A549 (cell line): ENCODE measurements around the gene NSMCE4A. TPM values are rescaled to one million over a fixed set of nuclear protein-coding genes. Genes with fewer than 3 reads are reported as not detected.

Experiments
- ATAC-seq, 2 experiments: fragments of 200-7000 bp in 1 of 2; fragments of >200 bp in 1 of 2; cut with Nextera tagmentation in 1 of 2; cut with Tn5 transposase in 1 of 2; 3 replicates each; pipeline versions ENCODE4 v1.8.0 to v1.9.1; 2018 to 2020; ENCODE audit warnings: mild to moderate bottlenecking in 1 of 2, moderate library complexity in 1 of 2
- CTCF ChIA-PET: fragments of 300-600 bp; sonication (Branson Sonifier 250); formaldehyde crosslinking; extraction: SDS; loops from one replicate; lab custom pipeline; 2021; ENCODE audit warnings: antibody characterized with exemption, inconsistent platforms; lab: Yijun Ruan, JAX
- POLR2A ChIA-PET: fragments of 350-600 bp; formaldehyde crosslinking; extraction: SDS; loops from one replicate; lab custom pipeline; 2021; ENCODE audit warnings: antibody characterized with exemption, inconsistent platforms; lab: Yijun Ruan, JAX
- DNase-seq, 2 experiments: peaks; one replicate each; pipeline versions ENCODE4 v3.0.0 to v3.0.0-alpha.2; 2011 to 2016; ENCODE audit warnings: low read depth in 1 of 2, low spot score in 1 of 2
- FAIRE-seq: peaks from 2 replicates; lab custom pipeline; 2011; peaks lifted over from hg19 to GRCh38; lab: Jason Lieb, UNC
- H3K27ac ChIP-seq, 2 experiments: fragments of >200 bp; sonication (Bioruptor Twin); formaldehyde crosslinking; 3 replicates each; pipeline ENCODE4 v1.5.1; 2016 to 2017
- H3K4me1 ChIP-seq: fragments of >200 bp; sonication (Bioruptor Twin); formaldehyde crosslinking; 3 replicates; pipeline ENCODE4 v1.6.1; 2016
- H3K4me2 ChIP-seq: fragments of >200 bp; sonication (Bioruptor Twin); formaldehyde crosslinking; 3 replicates; pipeline ENCODE4 v1.6.1; 2016
- H3K4me3 ChIP-seq: fragments of >200 bp; sonication (Bioruptor Twin); formaldehyde crosslinking; 3 replicates; pipeline ENCODE4 v1.5.1; 2016
- H3K9me3 ChIP-seq: fragments of >200 bp; sonication (Bioruptor Twin); formaldehyde crosslinking; 3 replicates; pipeline ENCODE4 v1.6.1; 2016
- BHLHE40 ChIP-seq: IDR thresholded peaks from 2 replicates; pipeline ENCODE4 v1.6.1; 2012; ENCODE audit warnings: low read depth, low read length, inconsistent platforms
- CBX8 ChIP-seq: fragments of 200-600 bp; sonication (generic); IDR thresholded peaks from 2 replicates; pipeline ENCODE4 v1.6.1; 2016
- CHD2 ChIP-seq: fragments of 150-350 bp; IDR thresholded peaks from 2 replicates; pipeline ENCODE4 v1.6.1; 2014; ENCODE audit warnings: low read length; ENCODE audit not compliant: partially characterized antibody
- EHMT2 ChIP-seq: fragments of 200-600 bp; sonication (generic); IDR thresholded peaks from 2 replicates; pipeline ENCODE4 v1.6.1; 2016; ENCODE audit warnings: antibody characterized with exemption, low read depth, mild to moderate bottlenecking, moderate library complexity
- ESRRA ChIP-seq: fragments of 150-350 bp; IDR thresholded peaks from 2 replicates; pipeline ENCODE4 v1.6.1; 2014; ENCODE audit warnings: mild to moderate bottlenecking, low read length, borderline replicate concordance
- FOSB ChIP-seq: fragments of 250-450 bp; sonication (Bioruptor Pico); IDR thresholded peaks from 2 replicates; pipeline ENCODE4 v1.5.0; 2020; ENCODE audit warnings: mild to moderate bottlenecking, moderate library complexity
- GATA3 ChIP-seq: IDR thresholded peaks from 2 replicates; pipeline ENCODE4 v1.6.1; 2012; ENCODE audit warnings: borderline replicate concordance
- HOXA7 ChIP-seq: fragments of 250-450 bp; sonication (Bioruptor Pico); IDR thresholded peaks from 2 replicates; pipeline ENCODE4 v1.5.0; 2020; ENCODE audit warnings: mild to moderate bottlenecking, moderate library complexity
- MAFK ChIP-seq: fragments of 450-650 bp; IDR thresholded peaks from 2 replicates; pipeline ENCODE4 v1.6.1; 2014; ENCODE audit not compliant: partially characterized antibody
- MAZ ChIP-seq: fragments of 150-350 bp; IDR thresholded peaks from 2 replicates; pipeline ENCODE4 v1.6.1; 2014; ENCODE audit warnings: antibody characterized with exemption, low read depth, low read length, borderline replicate concordance
- NFE2L2 ChIP-seq: fragments of 150-350 bp; conservative IDR thresholded peaks from 2 replicates; pipeline ENCODE4 v1.6.1; 2014; ENCODE audit warnings: low read length
- NPAS2 ChIP-seq: fragments of 250-450 bp; sonication (Bioruptor Pico); IDR thresholded peaks from 2 replicates; pipeline ENCODE4 v1.8.0; 2022; ENCODE audit warnings: mild to moderate bottlenecking, moderate library complexity, borderline replicate concordance
- NR3C1 ChIP-seq: fragments of >200 bp; sonication (Bioruptor Twin); formaldehyde crosslinking; IDR thresholded peaks from 3 replicates; pipeline ENCODE4 v1.6.1; 2017
- PHF8 ChIP-seq: fragments of 200-600 bp; sonication (generic); IDR thresholded peaks from 2 replicates; pipeline ENCODE4 v1.6.1; 2016; ENCODE audit warnings: low read depth, mild to moderate bottlenecking, antibody characterized with exemption, moderate library complexity, borderline replicate concordance
- RAD21 ChIP-seq, 2 experiments: fragments of >200 bp in 1 of 2; sonication (Bioruptor Twin) in 1 of 2; formaldehyde crosslinking in 1 of 2; IDR thresholded peaks in 1 of 2; conservative IDR thresholded peaks in 1 of 2; 2 replicates in 1 of 2; 3 replicates in 1 of 2; pipeline ENCODE4 v1.6.1; 2012 to 2018; ENCODE audit warnings: inconsistent platforms in 1 of 2
- TFCP2L1 ChIP-seq: fragments of 250-450 bp; sonication (Bioruptor Pico); IDR thresholded peaks from 2 replicates; pipeline ENCODE4 v1.5.0; 2021; ENCODE audit warnings: mild to moderate bottlenecking
- TP53 ChIP-seq: fragments of 250-450 bp; sonication (Bioruptor Pico); IDR thresholded peaks from 2 replicates; pipeline ENCODE4 v1.5.0; 2021; ENCODE audit warnings: mild to moderate bottlenecking, moderate library complexity
- ZFP36 ChIP-seq: fragments of 450-650 bp; IDR thresholded peaks from 2 replicates; pipeline ENCODE4 v1.6.1; 2014; ENCODE audit warnings: borderline replicate concordance; ENCODE audit not compliant: partially characterized antibody
- ZNF302 ChIP-seq: fragments of 250-450 bp; sonication (Bioruptor Pico); IDR thresholded peaks from 2 replicates; pipeline ENCODE4 v1.9.0; 2021; ENCODE audit warnings: inconsistent platforms, mild to moderate bottlenecking, moderate library complexity
- WGBS: methylation state at CpG from one replicate; pipeline ENCODE4 v1.1.6; 2017; ENCODE audit errors: missing lambda C conversion rate; 5-methylcytosine and 5-hydroxymethylcytosine counted together
- polyA plus RNA-seq, 4 experiments: library from polyadenylated mRNA; depleted of rRNA in 3 of 4; stranded (reverse); fragments of >200 nt; fragmentation: RNase III in 1 of 4; extraction: RNeasy Plus Mini Kit Qiagen cat#74134 plus additional on column Dnase treatment in 1 of 4; gene quantifications; 2 replicates in 3 of 4; 3 replicates in 1 of 4; pipeline ENCODE4 v1.2.3, GENCODE V29; 2011 to 2017
- TF ChIP-seq, protein P1 (sequence below): fragments of 200-600 bp; sonication (generic); IDR thresholded peaks from 2 replicates; pipeline ENCODE4 v1.6.1; 2016; ENCODE audit warnings: antibody characterized with exemption, mild to moderate bottlenecking, moderate library complexity
- TF ChIP-seq, protein P2 (sequence below): fragments of >200 bp; sonication (Bioruptor Twin); formaldehyde crosslinking; IDR thresholded peaks from 3 replicates; pipeline ENCODE4 v1.6.1; 2016
- TF ChIP-seq, protein P3 (sequence below): fragments of 150-350 bp; IDR thresholded peaks from 2 replicates; pipeline ENCODE4 v1.6.1; 2014; ENCODE audit warnings: low read depth, mild to moderate bottlenecking, low read length
- TF ChIP-seq, protein P4 (sequence below): fragments of 450-650 bp; IDR thresholded peaks from 2 replicates; pipeline ENCODE4 v1.6.1; 2014; ENCODE audit warnings: antibody characterized with exemption
- TF ChIP-seq, protein P5 (sequence below): fragments of 250-450 bp; sonication (Bioruptor Pico); IDR thresholded peaks from 2 replicates; pipeline ENCODE4 v1.5.0; 2020; ENCODE audit warnings: low read depth, mild to moderate bottlenecking, moderate library complexity

NSMCE4A gene
- polyA plus RNA-seq, 2 of the 4 experiments (the other 2 are of a cell fraction), result 67.2 to 172 TPM

DNA sequence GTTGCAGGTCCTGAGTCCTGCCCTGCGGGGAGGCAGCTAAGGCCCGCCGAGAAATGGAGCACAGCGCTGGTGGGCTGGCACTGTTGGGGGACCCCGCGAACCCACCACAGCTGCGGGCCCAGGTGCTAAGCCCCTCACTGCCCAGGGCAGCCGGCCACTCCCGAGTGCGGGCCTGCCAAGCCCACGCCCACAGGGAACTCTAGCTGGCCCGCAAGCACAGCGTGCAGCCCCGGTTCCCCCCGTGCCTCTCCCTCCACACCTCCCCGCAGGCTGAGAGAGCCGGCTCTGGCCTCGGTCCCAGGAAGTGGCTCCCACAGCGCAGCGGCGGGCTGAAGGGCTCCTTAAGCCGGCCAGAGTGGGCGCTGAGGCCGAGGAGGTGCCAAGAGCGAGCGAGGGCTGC, 3.5 kb upstream of the NSMCE4A start:
- CTCF ChIA-PET, result interaction anchor here (1.0 to 1.8 kb wide), 2 partner anchors 9 to 33 kb away, joined by 3 to 5 read pairs; no protein-coding TSS in a partner anchor
- Histone ChIP-seq H3K9me3 (peaks cover 13% of the 10 kb centered on the region; the same call in 2 of the 3 replicates), H3K27ac (no peak overlapping the region), H3K4me1 (peaks cover under 1% of the 10 kb centered on the region; the same call in 1 of the 3 replicates), H3K4me2 (no peak overlapping the region), H3K4me3 (no peak overlapping the region)
- DNase-seq (no peak), ATAC-seq (no peak), FAIRE-seq (no peak)
- TF ChIP-seq ZNF302 (CRISPR knock-in tag), result no peak
- TF ChIP-seq RAD21 (conservative IDR thresholded peaks at IDR 0.05 in 1 of 2, IDR thresholded peaks at IDR 0.05 in 1 of 2), result no peak
- TF ChIP-seq, protein P1, sequence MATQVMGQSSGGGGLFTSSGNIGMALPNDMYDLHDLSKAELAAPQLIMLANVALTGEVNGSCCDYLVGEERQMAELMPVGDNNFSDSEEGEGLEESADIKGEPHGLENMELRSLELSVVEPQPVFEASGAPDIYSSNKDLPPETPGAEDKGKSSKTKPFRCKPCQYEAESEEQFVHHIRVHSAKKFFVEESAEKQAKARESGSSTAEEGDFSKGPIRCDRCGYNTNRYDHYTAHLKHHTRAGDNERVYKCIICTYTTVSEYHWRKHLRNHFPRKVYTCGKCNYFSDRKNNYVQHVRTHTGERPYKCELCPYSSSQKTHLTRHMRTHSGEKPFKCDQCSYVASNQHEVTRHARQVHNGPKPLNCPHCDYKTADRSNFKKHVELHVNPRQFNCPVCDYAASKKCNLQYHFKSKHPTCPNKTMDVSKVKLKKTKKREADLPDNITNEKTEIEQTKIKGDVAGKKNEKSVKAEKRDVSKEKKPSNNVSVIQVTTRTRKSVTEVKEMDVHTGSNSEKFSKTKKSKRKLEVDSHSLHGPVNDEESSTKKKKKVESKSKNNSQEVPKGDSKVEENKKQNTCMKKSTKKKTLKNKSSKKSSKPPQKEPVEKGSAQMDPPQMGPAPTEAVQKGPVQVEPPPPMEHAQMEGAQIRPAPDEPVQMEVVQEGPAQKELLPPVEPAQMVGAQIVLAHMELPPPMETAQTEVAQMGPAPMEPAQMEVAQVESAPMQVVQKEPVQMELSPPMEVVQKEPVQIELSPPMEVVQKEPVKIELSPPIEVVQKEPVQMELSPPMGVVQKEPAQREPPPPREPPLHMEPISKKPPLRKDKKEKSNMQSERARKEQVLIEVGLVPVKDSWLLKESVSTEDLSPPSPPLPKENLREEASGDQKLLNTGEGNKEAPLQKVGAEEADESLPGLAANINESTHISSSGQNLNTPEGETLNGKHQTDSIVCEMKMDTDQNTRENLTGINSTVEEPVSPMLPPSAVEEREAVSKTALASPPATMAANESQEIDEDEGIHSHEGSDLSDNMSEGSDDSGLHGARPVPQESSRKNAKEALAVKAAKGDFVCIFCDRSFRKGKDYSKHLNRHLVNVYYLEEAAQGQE, result no peak
- TF ChIP-seq, protein P2, sequence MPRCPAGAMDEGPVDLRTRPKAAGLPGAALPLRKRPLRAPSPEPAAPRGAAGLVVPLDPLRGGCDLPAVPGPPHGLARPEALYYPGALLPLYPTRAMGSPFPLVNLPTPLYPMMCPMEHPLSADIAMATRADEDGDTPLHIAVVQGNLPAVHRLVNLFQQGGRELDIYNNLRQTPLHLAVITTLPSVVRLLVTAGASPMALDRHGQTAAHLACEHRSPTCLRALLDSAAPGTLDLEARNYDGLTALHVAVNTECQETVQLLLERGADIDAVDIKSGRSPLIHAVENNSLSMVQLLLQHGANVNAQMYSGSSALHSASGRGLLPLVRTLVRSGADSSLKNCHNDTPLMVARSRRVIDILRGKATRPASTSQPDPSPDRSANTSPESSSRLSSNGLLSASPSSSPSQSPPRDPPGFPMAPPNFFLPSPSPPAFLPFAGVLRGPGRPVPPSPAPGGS, result no peak
- TF ChIP-seq EHMT2, result no peak
- TF ChIP-seq NFE2L2, result no peak
- no peak for TF ChIP-seq MAFK
- TF ChIP-seq NPAS2 (CRISPR knock-in tag), result no peak
- no peak for TF ChIP-seq TFCP2L1 (CRISPR knock-in tag)
- TF ChIP-seq ESRRA, result no peak
- no peak for TF ChIP-seq CBX8
- TF ChIP-seq, protein P3, sequence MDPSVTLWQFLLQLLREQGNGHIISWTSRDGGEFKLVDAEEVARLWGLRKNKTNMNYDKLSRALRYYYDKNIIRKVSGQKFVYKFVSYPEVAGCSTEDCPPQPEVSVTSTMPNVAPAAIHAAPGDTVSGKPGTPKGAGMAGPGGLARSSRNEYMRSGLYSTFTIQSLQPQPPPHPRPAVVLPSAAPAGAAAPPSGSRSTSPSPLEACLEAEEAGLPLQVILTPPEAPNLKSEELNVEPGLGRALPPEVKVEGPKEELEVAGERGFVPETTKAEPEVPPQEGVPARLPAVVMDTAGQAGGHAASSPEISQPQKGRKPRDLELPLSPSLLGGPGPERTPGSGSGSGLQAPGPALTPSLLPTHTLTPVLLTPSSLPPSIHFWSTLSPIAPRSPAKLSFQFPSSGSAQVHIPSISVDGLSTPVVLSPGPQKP, result no peak
- TF ChIP-seq MAZ, result no peak
- TF ChIP-seq, protein P4, sequence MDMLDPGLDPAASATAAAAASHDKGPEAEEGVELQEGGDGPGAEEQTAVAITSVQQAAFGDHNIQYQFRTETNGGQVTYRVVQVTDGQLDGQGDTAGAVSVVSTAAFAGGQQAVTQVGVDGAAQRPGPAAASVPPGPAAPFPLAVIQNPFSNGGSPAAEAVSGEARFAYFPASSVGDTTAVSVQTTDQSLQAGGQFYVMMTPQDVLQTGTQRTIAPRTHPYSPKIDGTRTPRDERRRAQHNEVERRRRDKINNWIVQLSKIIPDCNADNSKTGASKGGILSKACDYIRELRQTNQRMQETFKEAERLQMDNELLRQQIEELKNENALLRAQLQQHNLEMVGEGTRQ, result no peak
- TF ChIP-seq HOXA7 (CRISPR knock-in tag), result no peak
- no peak for TF ChIP-seq CHD2
- no peak for TF ChIP-seq GATA3
- TF ChIP-seq BHLHE40, result no peak
- WGBS, result 97% methylated on average over 11 of the region's 26 CpGs
- POLR2A ChIA-PET, result no interaction called here

DNA sequence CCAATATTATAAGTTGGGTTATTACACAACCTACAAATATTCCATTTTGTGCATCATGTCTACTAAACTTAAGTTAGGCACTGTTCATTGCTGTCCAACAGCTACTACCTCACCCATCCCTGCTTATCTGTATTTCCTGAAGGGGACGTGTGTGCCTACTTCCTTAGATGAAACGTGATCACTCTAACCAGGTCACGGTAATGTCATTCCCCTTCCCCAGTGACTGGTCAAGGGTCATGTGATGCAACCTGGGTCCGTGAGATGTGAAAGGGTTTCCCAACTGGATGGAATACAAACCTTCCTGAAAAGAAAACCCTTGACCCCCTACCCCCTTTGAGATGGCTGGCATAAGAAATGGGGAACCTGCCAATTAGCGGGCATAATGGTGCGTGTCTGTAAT, 1.6 kb upstream of the NSMCE4A start:
- no peak for FAIRE-seq
- ChIA-PET POLR2A (no interaction called here), CTCF (interaction anchor here (1.0 to 3.6 kb wide), 5 partner anchors 9 to 166 kb away, joined by 3 to 21 read pairs (median 9); no protein-coding TSS in a partner anchor)
- Histone ChIP-seq H3K9me3 (peaks cover 10% of the 10 kb centered on the region; the same call in 1 of the 3 replicates), H3K4me3 (no peak overlapping the region), H3K27ac (no peak overlapping the region), H3K4me1 (peaks cover 14% of the 10 kb centered on the region; the same call in 2 of the 3 replicates), H3K4me2 (no peak overlapping the region)
- WGBS, result 90% methylated on average over 6 of the region's 6 CpGs
- no peak for ATAC-seq
- no peak for DNase-seq
- TF ChIP-seq ZFP36 (no peak), NR3C1 (no peak), TFCP2L1 (CRISPR knock-in tag) (no peak), CHD2 (no peak), MAFK (no peak), TP53 (no peak), RAD21 (conservative IDR thresholded peaks at IDR 0.05 in 1 of 2, IDR thresholded peaks at IDR 0.05 in 1 of 2) (no peak), FOSB (CRISPR knock-in tag) (no peak), PHF8 (no peak)
- TF ChIP-seq, protein P5, sequence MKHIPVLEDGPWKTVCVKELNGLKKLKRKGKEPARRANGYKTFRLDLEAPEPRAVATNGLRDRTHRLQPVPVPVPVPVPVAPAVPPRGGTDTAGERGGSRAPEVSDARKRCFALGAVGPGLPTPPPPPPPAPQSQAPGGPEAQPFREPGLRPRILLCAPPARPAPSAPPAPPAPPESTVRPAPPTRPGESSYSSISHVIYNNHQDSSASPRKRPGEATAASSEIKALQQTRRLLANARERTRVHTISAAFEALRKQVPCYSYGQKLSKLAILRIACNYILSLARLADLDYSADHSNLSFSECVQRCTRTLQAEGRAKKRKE, result no peak
- TF ChIP-seq, protein P1, result no peak
